ENCODE measurements around the gene ARVCF. TPM values are rescaled to one million over a fixed set of nuclear protein-coding genes. Genes with fewer than 3 reads are reported as not detected.

Gene ARVCF
- total RNA-seq, 1 experiment from 2014 or later, result 9.3 TPM

GRCh38 chr22:19973551-19974267 lies 42.9 kb downstream of the ARVCF start:
- no peak for DNase-seq (ENCODE audit: low spot score)

- DNase-seq (ENCODE audit: low spot score), result no peak
Measured at GRCh38 chr22:19972652-19973550, 43.7 kb downstream of the ARVCF start.

GRCh38 chr22:19972251-19972650 lies 44.4 kb downstream of the ARVCF start:
- no peak for DNase-seq (ENCODE audit: low spot score)

GRCh38 chr22:19971276-19972124 lies 45.1 kb downstream of the ARVCF start:
- DNase-seq (ENCODE audit: low spot score), result no peak

- no peak for DNase-seq (ENCODE audit: low spot score)
Measured at GRCh38 chr22:19970479-19971275, 45.9 kb downstream of the ARVCF start.

- no peak for DNase-seq (ENCODE audit: low spot score)
Measured at GRCh38 chr22:19970031-19970478, 46.6 kb downstream of the ARVCF start.

GRCh38 chr22:19969141-19969928 lies 47.3 kb downstream of the ARVCF start:
- no peak for DNase-seq (ENCODE audit: low spot score)

GRCh38 chr22:19968450-19968891 lies 48.2 kb downstream of the ARVCF start:
- no peak for DNase-seq (ENCODE audit: low spot score)

- DNase-seq (ENCODE audit: low spot score), result no peak
Measured at GRCh38 chr22:19967850-19968449, 48.7 kb downstream of the ARVCF start.

GRCh38 chr22:19966908-19967750 lies 49.5 kb downstream of the ARVCF start:
- no peak for DNase-seq (ENCODE audit: low spot score)

GRCh38 chr22:19965771-19966709 lies 50.6 kb downstream of the ARVCF start:
- no peak for DNase-seq (ENCODE audit: low spot score)

GRCh38 chr22:19964701-19965386 lies 51.8 kb downstream of the ARVCF start:
- no peak for DNase-seq (ENCODE audit: low spot score)

- DNase-seq (ENCODE audit: low spot score), result no peak
Measured at GRCh38 chr22:19963863-19964642, 52.6 kb downstream of the ARVCF start.

GRCh38 chr22:19962909-19963806 lies 53.5 kb downstream of the ARVCF start:
- DNase-seq (ENCODE audit: low spot score), result no peak

GRCh38 chr22:19962246-19962908 lies 54.2 kb downstream of the ARVCF start:
- DNase-seq (ENCODE audit: low spot score), result peak; percentile 62

Data from A172 (cell line).